Epithelial cell of esophagus (primary cell): Measurements from ENCODE around the gene MRTFB.

ENCODE experiments used
- DNase-seq: peaks from one replicate; pipeline ENCODE4 v3.0.0; 2010; ENCODE audit warnings: low read depth
- H3K4me3 ChIP-seq: 2 replicates; pipeline ENCODE4 v1.5.1; 2011; ENCODE audit warnings: mild to moderate bottlenecking, low read length, control low read depth
- CTCF ChIP-seq: IDR thresholded peaks from 2 replicates; pipeline ENCODE4 v1.5.1; 2011; ENCODE audit warnings: low read depth, mild to moderate bottlenecking, low read length, control low read depth, inconsistent platforms; ENCODE audit not compliant: insufficient read depth; ENCODE audit errors: missing control alignments

The MRTFB gene

DNA sequence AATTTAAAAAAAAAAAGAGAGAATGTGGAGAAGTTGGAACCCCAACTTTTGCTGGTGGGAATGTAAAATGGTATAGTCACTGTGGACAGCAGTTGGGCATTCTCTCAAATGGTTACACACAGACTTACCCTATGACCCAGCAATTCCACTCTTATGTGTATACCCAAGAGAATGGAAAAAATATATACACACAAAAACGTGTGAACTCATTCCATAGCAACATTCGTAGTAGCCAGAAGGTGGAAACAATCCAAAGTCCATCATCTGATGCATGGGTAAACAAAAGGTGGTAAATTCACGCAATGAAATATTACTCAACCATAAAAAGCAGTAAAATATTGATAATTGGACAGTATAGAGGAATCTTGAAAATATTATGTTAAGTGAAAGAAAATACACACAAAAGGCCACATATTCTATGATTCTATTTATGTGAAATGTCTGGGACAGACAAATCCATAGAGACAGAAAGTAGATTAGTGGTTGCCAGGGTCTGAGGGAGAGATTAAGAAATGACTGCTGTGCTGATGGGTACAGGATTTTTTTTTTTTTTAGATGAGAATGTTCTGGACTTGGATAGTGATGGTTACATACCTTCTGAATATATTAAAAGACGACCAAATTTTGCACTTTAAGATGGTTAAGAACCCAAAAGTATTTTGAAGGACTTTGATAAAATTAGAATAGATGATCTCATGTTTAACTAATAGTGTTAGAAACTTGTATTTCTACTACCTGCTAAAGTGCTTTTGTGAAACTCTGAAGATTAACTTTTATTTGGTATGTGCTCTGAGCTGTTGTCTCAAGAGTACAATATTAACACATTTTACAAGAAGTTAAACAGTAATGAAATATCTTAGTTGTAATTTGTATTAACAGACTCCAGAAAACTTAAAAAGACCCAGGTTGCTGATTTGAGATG lies 60.9 kb downstream of the MRTFB start:
- H3K4me3 ChIP-seq, result no peak overlapping the region
- DNase-seq, result no peak
- no peak for TF ChIP-seq CTCF

GRCh38 chr16:14132696-14133048 lies 61.6 kb downstream of the MRTFB start:
- H3K4me3 ChIP-seq, result no peak overlapping the region
- DNase-seq, result peak; percentile 33
- TF ChIP-seq CTCF, result no peak

- no peak for DNase-seq
- TF ChIP-seq CTCF, result no peak
- no peak overlapping the region for H3K4me3 ChIP-seq
Observed at GRCh38 chr16:14133907-14134306, 62.8 kb downstream of the MRTFB start.

DNA sequence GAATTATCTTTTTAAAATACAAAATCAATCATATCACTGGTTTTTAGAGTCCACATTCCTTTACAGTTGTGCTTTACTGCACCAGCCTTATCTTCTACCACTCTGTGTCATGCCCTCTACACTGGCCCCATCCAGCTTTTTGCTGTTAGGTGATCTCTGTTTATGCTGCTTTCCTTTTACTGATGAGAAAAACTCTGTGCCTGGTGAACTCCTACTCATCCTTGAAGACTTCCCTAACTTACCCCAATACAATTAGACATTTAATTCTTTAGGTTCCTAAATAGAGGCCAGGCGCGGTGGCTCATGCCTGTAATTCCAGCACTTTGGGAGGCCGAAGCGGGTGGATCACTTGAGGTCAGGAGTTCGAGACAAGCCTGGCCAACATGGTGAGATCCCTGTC lies 64.6 kb downstream of the MRTFB start:
- no peak overlapping the region for H3K4me3 ChIP-seq
- TF ChIP-seq CTCF, result no peak
- no peak for DNase-seq

DNA sequence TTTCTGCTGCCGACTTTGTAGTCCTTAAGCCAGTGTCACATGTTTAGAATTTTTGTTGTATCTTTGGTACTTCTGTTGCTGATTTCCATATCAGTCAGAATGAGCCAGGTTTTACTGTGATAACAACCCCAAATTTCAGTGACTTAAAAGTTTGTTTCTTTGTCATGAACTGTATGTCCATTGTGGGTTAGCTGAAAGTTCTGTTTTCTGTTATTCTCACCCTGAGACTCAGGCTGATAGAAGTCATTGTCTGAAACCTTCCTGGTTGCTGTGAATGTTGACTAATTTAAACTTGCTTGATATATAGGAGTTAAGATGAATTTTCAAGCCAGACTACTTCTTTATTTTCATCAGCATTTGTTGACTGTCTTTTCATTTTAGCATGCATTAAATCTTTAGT lies 68.8 kb downstream of the MRTFB start:
- TF ChIP-seq CTCF, result no peak
- no peak for DNase-seq
- H3K4me3 ChIP-seq, result no peak overlapping the region

DNA sequence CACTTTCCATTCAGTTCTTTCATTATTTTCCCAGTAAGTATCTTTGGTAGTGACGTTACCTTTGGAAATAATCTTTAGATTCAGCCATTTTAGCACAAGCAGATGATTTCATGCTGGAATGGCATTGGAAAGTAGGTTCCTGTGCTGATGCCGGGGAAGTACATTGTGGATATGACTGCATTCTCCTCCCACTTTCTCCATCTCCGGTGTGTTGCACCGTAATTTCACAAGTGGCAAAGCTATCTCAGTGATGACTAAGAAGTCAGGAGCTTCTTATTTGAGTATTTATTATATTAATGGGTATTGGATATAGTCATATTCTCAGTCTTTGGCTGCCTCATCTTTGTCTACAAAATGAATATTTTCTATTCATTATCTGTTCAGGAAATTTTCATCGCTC lies 69.8 kb downstream of the MRTFB start:
- H3K4me3 ChIP-seq, result no peak overlapping the region
- no peak for DNase-seq
- TF ChIP-seq CTCF, result no peak

- DNase-seq, result no peak
- no peak for TF ChIP-seq CTCF
Observed at GRCh38 chr16:14146445-14146844, 75.3 kb downstream of the MRTFB start.

More at GRCh38 chr16:14146445-14146844, 75.3 kb downstream of the MRTFB start:
- no peak overlapping the region for H3K4me3 ChIP-seq
